Gastroesophageal sphincter (tissue), 3 donors: ENCODE measurements around the gene ZFP36.

Experiments used
- CTCF ChIP-seq, 4 experiments: fragments of 200-600 bp in 2 of 4; fragments of 450-650 bp in 2 of 4; sonication (generic) in 1 of 4; IDR thresholded peaks; one replicate each; pipeline ENCODE4 v1.5.1; 2017 to 2019; ENCODE audit warnings: antibody characterized with exemption in 4 of 4, mild to moderate bottlenecking in 2 of 4, moderate library complexity in 2 of 4
- EP300 ChIP-seq: sonication (generic); formaldehyde crosslinking; IDR thresholded peaks from one replicate; pipeline ENCODE4 v1.6.1; 2017; ENCODE audit warnings: antibody characterized with exemption, mild to moderate bottlenecking
- POLR2A ChIP-seq, 2 donors: fragments of 450-650 bp; IDR thresholded peaks; one replicate each; pipeline ENCODE4 v1.6.1; 2017; ENCODE audit warnings: antibody characterized with exemption in 2 of 2, mild to moderate bottlenecking in 2 of 2, moderate library complexity in 1 of 2

DNA sequence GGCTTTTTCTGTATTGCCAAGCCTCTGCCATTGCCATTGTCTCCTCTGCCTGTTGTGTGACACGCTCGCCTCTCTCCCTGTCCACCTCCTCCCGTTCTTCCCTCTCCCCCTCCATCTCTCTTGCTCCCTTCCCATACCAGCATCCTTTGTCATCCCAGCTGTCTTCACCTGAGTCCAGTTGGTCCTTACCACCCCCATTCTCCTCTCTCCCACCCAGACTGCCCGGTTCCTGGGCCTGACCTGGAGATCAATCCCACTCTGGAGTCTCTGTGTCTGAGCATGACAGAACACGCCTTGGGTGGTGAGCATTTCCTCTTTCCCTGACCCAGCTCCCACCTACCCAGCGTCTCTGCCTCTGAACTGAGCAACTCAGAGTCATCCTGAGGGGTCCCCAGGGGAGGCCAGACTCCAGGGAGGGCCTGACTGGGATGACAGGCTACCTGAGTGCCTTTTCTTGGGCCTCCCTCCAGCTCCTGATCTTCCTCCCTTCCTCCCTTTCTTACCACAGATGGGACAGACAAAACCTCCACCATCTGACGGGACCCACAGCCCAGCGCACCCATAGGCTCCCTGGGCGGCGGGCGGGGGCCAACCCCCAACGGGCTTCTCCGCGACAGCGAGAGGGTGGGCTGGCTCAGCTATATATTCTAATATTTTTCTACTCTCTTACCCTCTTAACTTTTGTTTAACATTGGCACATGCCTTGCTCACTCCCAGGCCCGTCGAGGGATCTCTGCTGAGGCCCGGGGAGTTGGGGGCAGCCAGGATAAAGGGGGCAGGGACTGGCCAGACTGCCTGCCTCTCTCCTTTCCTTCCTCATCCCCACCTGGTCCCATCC lies 23.4 kb upstream of the ZFP36 start:
- TF ChIP-seq EP300 (no peak), CTCF (IDR thresholded peaks at IDR 0.05) (no peak), POLR2A (IDR thresholded peaks at IDR 0.05) (no peak)
